HUES48 (cell line): ENCODE measurements around the gene IFNA1.
A peak's percentile ranks its signal among the peaks of the same experiment; 100 is the strongest.

Experiments
- H3K27ac ChIP-seq: one replicate; pipeline ENCODE4 v1.7.0; 2013; ENCODE audit warnings: low read depth, low read length, inconsistent platforms
- H3K27me3 ChIP-seq: 2 replicates; pipeline ENCODE4 v1.6.1; 2013; ENCODE audit warnings: mild to moderate bottlenecking, low read length; ENCODE audit not compliant: control insufficient read depth, insufficient read depth
- H3K36me3 ChIP-seq: 2 replicates; pipeline ENCODE4 v1.6.1; 2013; ENCODE audit warnings: low read length; ENCODE audit not compliant: control insufficient read depth, insufficient read depth
- H3K4me1 ChIP-seq: 2 replicates; pipeline ENCODE4 v1.6.1; 2013; ENCODE audit warnings: mild to moderate bottlenecking, low read length; ENCODE audit not compliant: control insufficient read depth, insufficient read depth
- H3K4me3 ChIP-seq: 2 replicates; pipeline ENCODE4 v1.5.1; 2013; ENCODE audit warnings: mild to moderate bottlenecking, low read depth, low read length
- H3K9ac ChIP-seq: 2 replicates; pipeline ENCODE4 v1.6.1; 2013; ENCODE audit warnings: mild to moderate bottlenecking, low read depth, low read length, moderate library complexity
- H3K9me3 ChIP-seq: 2 replicates; pipeline ENCODE4 v1.6.1; 2013; ENCODE audit warnings: low read length; ENCODE audit not compliant: control insufficient read depth, insufficient read depth

IFNA1 gene

GRCh38 chr9:21440139-21440538, at the start of gene IFNA1:
TSS of gene IFNA1 (plus strand) at chr9:21440439. CDS start at chr9:21440508, 69 bp downstream.
- Histone ChIP-seq H3K4me3 (no peak within 1 kb of the TSS), H3K27ac (no peak within 1 kb of the TSS), H3K9ac (no peak within 1 kb of the TSS), H3K4me1 (no peaks in the 10 kb centered on the region), H3K9me3 (no peaks in the 10 kb centered on the region), H3K27me3 (no peaks in the 10 kb centered on the region), H3K36me3 (no peaks in the 10 kb centered on the region)

- peaks cover 29% of the 10 kb centered on the region for H3K27me3 ChIP-seq
- H3K4me1 ChIP-seq, result 0 out of 2 replicates have a peak, but pooled peaks cover 3% of the 10 kb centered on the region
- H3K9ac ChIP-seq, result no peak overlapping the region
- H3K9me3 ChIP-seq, result no peaks in the 10 kb centered on the region
- H3K36me3 ChIP-seq, result no peaks in the 10 kb centered on the region
- no peak overlapping the region for H3K4me3 ChIP-seq
- H3K27ac ChIP-seq, result no peak overlapping the region
These were observed 48.0 kb upstream of the IFNA1 start for GRCh38 chr9:21392270-21392669.

DNA sequence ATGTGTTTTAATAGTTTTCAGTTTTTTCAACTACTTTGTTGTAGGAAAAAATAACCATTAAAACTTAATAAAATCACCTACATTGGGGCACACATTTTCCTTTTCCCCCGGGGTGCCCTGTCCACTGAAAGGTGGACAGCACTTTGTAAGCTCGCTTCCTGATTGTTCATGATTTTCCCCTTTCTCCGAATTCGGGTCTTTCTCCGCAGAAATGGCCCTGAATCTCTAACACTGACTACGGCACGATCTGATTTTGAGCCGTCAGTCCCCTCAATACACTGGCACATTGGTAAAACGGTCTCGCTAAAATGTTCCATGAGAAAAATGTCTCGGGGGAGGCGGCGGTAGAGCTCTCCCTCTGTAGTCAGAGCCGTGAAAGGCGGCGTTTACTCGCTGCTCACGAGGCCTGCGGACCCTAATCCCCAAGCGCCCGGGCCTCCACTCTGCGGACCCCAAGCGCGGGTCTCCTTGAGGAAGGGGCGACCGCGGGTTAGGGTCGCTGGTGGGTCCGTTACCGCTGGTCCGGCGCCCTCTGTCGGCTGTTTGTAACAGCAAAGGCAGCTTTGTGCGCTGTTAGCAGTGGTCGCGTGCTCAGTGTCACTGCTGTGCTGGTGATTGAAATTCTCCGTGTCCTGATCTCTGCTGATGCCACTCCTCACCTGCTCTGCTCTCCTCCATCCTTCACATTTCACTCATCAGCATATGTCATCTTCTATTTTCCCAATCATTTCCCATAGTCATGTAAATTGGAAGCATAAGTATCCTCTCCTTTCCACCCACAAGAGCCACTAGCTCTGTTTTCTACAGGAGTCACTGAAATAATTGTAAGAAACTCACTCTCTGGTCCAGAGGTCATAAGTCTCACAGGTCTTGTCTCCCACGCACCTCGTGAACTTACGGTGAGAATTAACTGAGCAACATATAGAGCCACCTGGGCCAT, 44.2 kb upstream of the IFNA1 start:
- H3K27ac ChIP-seq, result no peak overlapping the region
- peak overlapping the region; percentile 65 for H3K4me3 ChIP-seq
- peaks cover 38% of the 10 kb centered on the region for H3K27me3 ChIP-seq
- no peaks in the 10 kb centered on the region for H3K9me3 ChIP-seq
- H3K9ac ChIP-seq, result no peak overlapping the region
- H3K4me1 ChIP-seq, result 0 out of 2 replicates have a peak, but pooled peaks cover 3% of the 10 kb centered on the region
- H3K36me3 ChIP-seq, result no peaks in the 10 kb centered on the region

DNA sequence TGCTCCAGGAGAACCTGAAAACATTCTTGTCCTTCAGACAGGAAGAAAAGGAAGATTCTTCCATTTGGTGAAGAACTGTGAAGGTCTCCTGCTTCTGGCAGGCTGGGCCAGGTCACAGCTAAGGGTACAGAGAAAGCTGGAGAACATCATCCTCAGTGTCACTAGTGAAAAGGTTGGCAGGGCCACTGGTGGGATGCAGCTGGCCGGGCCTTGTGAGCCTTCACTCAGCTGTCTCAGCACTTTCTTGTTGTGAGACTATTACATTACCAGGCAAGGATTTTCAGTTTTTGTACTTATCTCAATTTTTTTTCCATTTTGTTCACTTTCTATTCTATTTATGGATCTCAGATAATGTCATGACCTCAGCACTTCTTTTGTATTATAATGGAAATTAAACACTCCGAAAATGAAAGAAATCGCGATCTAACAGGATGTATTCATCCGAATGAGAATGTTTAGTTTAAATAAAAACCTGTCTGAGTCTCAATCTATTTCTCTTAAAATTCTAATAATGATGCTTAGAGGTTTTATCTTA, 41.2 kb upstream of the IFNA1 start:
- H3K27ac ChIP-seq, result no peak overlapping the region
- H3K36me3 ChIP-seq, result no peaks in the 10 kb centered on the region
- H3K9me3 ChIP-seq, result no peaks in the 10 kb centered on the region
- H3K4me1 ChIP-seq, result 0 out of 2 replicates have a peak, but pooled peaks cover 3% of the 10 kb centered on the region
- H3K4me3 ChIP-seq, result no peak overlapping the region
- H3K9ac ChIP-seq, result no peak overlapping the region
- peaks cover 62% of the 10 kb centered on the region for H3K27me3 ChIP-seq

- no peaks in the 10 kb centered on the region for H3K36me3 ChIP-seq
- no peaks in the 10 kb centered on the region for H3K9me3 ChIP-seq
- H3K27ac ChIP-seq, result no peak overlapping the region
- H3K9ac ChIP-seq, result no peak overlapping the region
- H3K27me3 ChIP-seq, result peaks cover 65% of the 10 kb centered on the region
- H3K4me1 ChIP-seq, result 0 out of 2 replicates have a peak, but pooled peaks cover 3% of the 10 kb centered on the region
- H3K4me3 ChIP-seq, result no peak overlapping the region
These were observed 40.3 kb upstream of the IFNA1 start for GRCh38 chr9:21399956-21400355.

DNA sequence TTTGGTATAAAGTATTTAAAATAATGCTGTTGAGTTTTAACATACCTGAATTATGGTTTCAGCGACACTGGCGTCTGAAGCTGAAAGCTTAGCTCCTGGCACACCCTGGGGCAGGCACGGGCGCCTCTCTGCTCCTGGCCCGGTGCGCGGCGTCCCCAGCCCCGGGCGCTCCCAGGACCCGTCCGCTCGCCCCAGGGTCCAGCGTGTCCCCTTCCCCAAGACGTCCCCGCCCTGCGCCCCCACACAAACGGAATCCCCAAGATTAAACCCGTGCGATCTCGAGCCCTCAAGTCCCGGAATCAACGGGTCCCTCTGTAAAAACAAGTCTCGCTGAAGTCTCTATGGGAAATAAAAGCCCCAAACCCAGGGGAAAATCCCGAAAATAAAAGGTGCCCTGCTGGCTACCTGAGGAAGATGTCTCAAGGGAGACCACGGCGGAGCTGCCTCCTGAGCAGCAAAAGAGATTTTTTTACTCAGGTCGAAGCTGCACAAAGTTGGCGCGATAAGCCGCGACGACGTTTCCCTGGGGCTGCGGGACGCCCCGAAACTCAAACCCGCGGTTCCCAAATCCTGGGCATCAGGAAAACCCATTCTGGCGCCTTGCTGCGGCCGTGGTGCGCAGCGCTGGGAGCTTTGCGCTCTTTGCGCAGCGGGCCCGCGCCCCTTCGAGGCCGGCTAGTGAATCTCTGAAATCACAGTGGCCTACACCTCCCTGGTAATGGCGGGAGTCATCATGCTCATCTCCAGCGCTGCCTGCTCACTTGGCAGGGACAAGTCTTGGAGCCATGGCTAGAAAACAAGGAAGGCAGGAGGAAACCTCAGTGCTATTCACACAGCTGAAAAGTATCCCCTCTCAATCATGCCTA, 37.6 kb upstream of the IFNA1 start:
- H3K9ac ChIP-seq, result no peak overlapping the region
- no peaks in the 10 kb centered on the region for H3K4me1 ChIP-seq
- H3K27me3 ChIP-seq, result peaks cover 38% of the 10 kb centered on the region
- no peaks in the 10 kb centered on the region for H3K9me3 ChIP-seq
- H3K36me3 ChIP-seq, result no peaks in the 10 kb centered on the region
- peak overlapping the region; percentile 69 for H3K4me3 ChIP-seq
- no peak overlapping the region for H3K27ac ChIP-seq

- Histone ChIP-seq H3K4me1 (no peaks in the 10 kb centered on the region), H3K9me3 (no peaks in the 10 kb centered on the region), H3K27me3 (peaks cover 36% of the 10 kb centered on the region), H3K27ac (no peak overlapping the region), H3K4me3 (no peak overlapping the region), H3K9ac (no peak overlapping the region), H3K36me3 (no peaks in the 10 kb centered on the region)
These were observed 36.1 kb upstream of the IFNA1 start for GRCh38 chr9:21404146-21404545.

DNA sequence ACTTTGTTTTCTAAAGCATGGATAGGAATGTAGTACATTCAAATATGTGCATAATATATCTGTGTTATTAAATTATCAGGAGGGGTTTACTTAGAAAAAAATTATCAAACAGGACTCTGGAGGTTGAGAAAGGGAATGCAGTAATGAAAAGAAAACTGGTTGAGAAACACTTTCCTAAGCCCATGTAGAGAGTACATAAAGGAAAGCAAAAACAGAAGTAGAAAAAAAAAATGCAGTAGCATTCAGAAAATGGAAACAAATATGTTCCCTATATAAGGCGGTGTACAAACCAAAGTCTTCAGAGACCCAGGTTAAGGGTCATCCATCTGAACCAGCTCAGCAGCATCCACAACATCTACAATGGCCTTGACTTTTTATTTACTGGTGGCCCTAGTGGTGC, 31.4 kb upstream of the IFNA1 start, which contains the start of gene IFNA8:
TSS of gene IFNA8 (plus strand) at position 301 of the 400 bp plus-strand sequence. CDS start at position 361, 60 bp downstream.
- no peaks in the 10 kb centered on the region for H3K4me1 ChIP-seq
- no peak within 1 kb of the TSS for H3K9ac ChIP-seq
- no peak within 1 kb of the TSS for H3K27ac ChIP-seq
- no peak within 1 kb of the TSS for H3K4me3 ChIP-seq
- H3K9me3 ChIP-seq, result no peaks in the 10 kb centered on the region
- no peaks in the 10 kb centered on the region for H3K36me3 ChIP-seq
- H3K27me3 ChIP-seq, result peaks cover 6% of the 10 kb centered on the region; the same call in 1 of the 2 replicates

GRCh38 chr9:21412107-21412506, 28.1 kb upstream of the IFNA1 start:
- H3K4me1 ChIP-seq, result no peaks in the 10 kb centered on the region
- H3K27ac ChIP-seq, result no peak overlapping the region
- no peak overlapping the region for H3K4me3 ChIP-seq
- H3K27me3 ChIP-seq, result no peaks in the 10 kb centered on the region
- H3K9me3 ChIP-seq, result no peaks in the 10 kb centered on the region
- no peaks in the 10 kb centered on the region for H3K36me3 ChIP-seq
- no peak overlapping the region for H3K9ac ChIP-seq

- Histone ChIP-seq H3K9me3 (no peaks in the 10 kb centered on the region), H3K4me1 (no peaks in the 10 kb centered on the region), H3K36me3 (no peaks in the 10 kb centered on the region), H3K4me3 (no peak overlapping the region), H3K9ac (no peak overlapping the region), H3K27ac (no peak overlapping the region), H3K27me3 (no peaks in the 10 kb centered on the region)
These were observed 27.1 kb upstream of the IFNA1 start for GRCh38 chr9:21413151-21413550.
